ENCODE results near the gene ARHGAP23. TPM values are rescaled to one million over a fixed set of nuclear protein-coding genes. Genes with fewer than 3 reads are reported as not detected.

ARHGAP23 gene
- total and polyA plus RNA-seq, 10 of the 15 experiments (the other 5 are each of a cell fraction or from before 2014, with no cell fraction given), result 0.23 to 5.8 (median 2.1) TPM

DNA sequence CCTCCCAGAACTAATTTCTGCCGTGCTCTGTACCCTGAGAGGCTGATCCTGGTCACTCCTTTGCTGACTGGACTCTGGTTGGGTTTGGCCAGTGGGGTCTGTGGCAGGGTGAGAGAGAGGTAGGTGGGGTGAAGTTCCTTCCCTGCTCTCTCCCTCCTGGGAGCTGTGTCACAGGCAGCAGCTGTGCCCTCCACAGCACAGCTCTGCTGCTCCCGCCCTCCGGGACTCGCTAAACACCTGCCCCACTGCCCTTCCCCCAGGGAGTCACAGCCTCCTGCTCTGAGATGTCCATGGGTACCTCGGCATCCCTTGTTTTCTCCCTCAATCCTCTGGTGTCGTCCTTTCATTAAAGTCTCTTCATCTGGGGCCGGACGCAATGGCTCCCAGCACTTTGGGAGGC is 111.1 kb downstream of the ARHGAP23 start (continued):
- TF ChIP-seq, protein P1, sequence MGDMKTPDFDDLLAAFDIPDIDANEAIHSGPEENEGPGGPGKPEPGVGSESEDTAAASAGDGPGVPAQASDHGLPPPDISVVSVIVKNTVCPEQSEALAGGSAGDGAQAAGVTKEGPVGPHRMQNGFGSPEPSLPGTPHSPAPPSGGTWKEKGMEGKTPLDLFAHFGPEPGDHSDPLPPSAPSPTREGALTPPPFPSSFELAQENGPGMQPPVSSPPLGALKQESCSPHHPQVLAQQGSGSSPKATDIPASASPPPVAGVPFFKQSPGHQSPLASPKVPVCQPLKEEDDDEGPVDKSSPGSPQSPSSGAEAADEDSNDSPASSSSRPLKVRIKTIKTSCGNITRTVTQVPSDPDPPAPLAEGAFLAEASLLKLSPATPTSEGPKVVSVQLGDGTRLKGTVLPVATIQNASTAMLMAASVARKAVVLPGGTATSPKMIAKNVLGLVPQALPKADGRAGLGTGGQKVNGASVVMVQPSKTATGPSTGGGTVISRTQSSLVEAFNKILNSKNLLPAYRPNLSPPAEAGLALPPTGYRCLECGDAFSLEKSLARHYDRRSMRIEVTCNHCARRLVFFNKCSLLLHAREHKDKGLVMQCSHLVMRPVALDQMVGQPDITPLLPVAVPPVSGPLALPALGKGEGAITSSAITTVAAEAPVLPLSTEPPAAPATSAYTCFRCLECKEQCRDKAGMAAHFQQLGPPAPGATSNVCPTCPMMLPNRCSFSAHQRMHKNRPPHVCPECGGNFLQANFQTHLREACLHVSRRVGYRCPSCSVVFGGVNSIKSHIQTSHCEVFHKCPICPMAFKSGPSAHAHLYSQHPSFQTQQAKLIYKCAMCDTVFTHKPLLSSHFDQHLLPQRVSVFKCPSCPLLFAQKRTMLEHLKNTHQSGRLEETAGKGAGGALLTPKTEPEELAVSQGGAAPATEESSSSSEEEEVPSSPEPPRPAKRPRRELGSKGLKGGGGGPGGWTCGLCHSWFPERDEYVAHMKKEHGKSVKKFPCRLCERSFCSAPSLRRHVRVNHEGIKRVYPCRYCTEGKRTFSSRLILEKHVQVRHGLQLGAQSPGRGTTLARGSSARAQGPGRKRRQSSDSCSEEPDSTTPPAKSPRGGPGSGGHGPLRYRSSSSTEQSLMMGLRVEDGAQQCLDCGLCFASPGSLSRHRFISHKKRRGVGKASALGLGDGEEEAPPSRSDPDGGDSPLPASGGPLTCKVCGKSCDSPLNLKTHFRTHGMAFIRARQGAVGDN (IDR thresholded peaks at IDR 0.05), result no peak
- no peak for TF ChIP-seq JUNB (IDR thresholded peaks at IDR 0.05)
- TF ChIP-seq CBFB (IDR thresholded peaks at IDR 0.05; ENCODE audit: low read depth), result no peak

DNA sequence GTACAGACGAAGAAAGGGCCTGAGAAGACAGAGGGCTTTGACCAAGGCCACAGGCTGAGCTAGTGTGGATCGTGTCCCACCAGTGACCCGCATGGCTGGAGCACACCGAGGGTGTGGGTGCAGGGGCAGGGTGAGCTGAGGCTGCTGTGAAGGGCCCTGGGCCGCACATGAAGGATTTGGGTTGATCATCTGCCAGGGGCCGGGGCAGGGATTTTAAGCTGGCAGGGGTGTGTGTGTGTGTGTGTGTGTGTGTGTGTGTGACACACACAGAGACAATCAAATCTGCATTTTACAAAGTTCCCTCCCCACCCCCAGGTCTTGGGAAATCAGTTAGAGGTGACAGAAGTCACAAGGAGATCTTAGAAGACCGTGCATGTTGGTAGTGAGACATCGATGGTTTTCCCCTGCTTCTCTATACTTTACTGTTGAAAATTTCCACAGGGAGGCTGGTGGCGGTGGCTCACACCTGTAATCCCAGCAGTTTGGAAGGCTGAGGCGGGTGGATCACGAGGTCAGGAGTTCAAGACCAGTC is 112.3 kb downstream of the ARHGAP23 start:
- TF ChIP-seq BACH1 (IDR thresholded peaks at IDR 0.05; ENCODE audit: borderline replicate concordance) (no peak), PML (IDR thresholded peaks at IDR 0.05; ENCODE audit: low read length) (no peak), PAX8 (IDR thresholded peaks at IDR 0.05) (no peak), TBL1XR1 (IDR thresholded peaks at IDR 0.05; ENCODE audit: low read depth, low read length) (no peak), BMI1 (IDR thresholded peaks at IDR 0.05; ENCODE audit: borderline replicate concordance) (no peak), CBX5 (IDR thresholded peaks at IDR 0.05; ENCODE audit: low read depth) (no peak), SREBF1 (IDR thresholded peaks at IDR 0.05; ENCODE audit: low read length) (no peak)
- CTCF ChIA-PET, result interaction anchor here (0.7 to 1.6 kb wide), 2 partner anchors 19 to 128 kb away, joined by 3 to 4 read pairs; no protein-coding TSS in a partner anchor
- ATAC-seq, result no peak; the same call in 2 of the 3 replicates
- Histone ChIP-seq H3K27ac (ENCODE audit: control insufficient read depth, insufficient read depth) (no peak overlapping the region), H3K36me3 (ENCODE audit: control insufficient read depth in 2 of 2, insufficient read depth in 2 of 2, low read length in 1 of 2) (no peaks in the 10 kb centered on the region), H3K9me3 (replicated peaks; ENCODE audit: control insufficient read depth, insufficient read depth, low read length) (no peaks in the 10 kb centered on the region), H3K79me2 (ENCODE audit: control insufficient read depth, insufficient read depth, low read length) (no peaks in the 10 kb centered on the region), H3K4me1 (ENCODE audit: control insufficient read depth, insufficient read depth, low read length) (no peaks in the 10 kb centered on the region; the same call in 1 of the 2 replicates), H2AFZ (ENCODE audit: control insufficient read depth, low read depth, low read length) (no peak overlapping the region), H3K27me3 (replicated peaks in 1 of 2; ENCODE audit: control insufficient read depth in 2 of 2, insufficient read depth in 2 of 2, low read length in 1 of 2) (peaks cover 0 to 2% of the 10 kb centered on the region in 2 experiments; a peak in 2 of 4 replicates), H3K9ac (ENCODE audit: control insufficient read depth, insufficient read depth, low read length) (no peak overlapping the region), H4K20me1 (ENCODE audit: control insufficient read depth, insufficient read depth) (no peaks in the 10 kb centered on the region), H3K4me3 (no peak overlapping the region), H3K4me2 (ENCODE audit: control insufficient read depth, insufficient read depth) (no peak overlapping the region)
- in situ Hi-C loops (cut with MboI) (no loop called here), intact Hi-C loops (cut with micrococcal nuclease; ENCODE audit: unreplicated experiment) (no loop called here)
- POLR2A ChIA-PET, result no interaction called here
- SMC1A ChIA-PET (ENCODE audit: uncharacterized antibody, unreplicated experiment), result interaction anchor here (0.8 to 1.4 kb wide), 2 partner anchors 17 to 35 kb away, joined by 3 read pairs; no protein-coding TSS in a partner anchor
- 13% methylated on average over 11 of the region's 11 CpGs for WGBS (ENCODE audit: insufficient coverage, insufficient replicate concordance, low lambda C conversion rate, missing lambda C conversion rate)
- BruUV-seq (replicated peaks), result no TSS peak
- DNase-seq (ENCODE audit: low read depth, low spot score), result no peak
- no peak for FAIRE-seq
- RAD21 ChIA-PET (ENCODE audit: unreplicated experiment), result interaction anchor here (0.5 to 1.0 kb wide), 2 partner anchors 54 to 188 kb away, joined by 3 read pairs; no protein-coding TSS in a partner anchor
